ENCODE data around the gene MSANTD3.

- TF ChIP-seq NFYB (CRISPR knock-in tag; conservative IDR thresholded peaks at IDR 0.05; ENCODE audit: low read depth) (no peak), CTCF (IDR thresholded peaks at IDR 0.05) (no peak)
Observed at GRCh38 chr9:100468041-100468440, 41.1 kb downstream of the MSANTD3 start.
